Activated CD8-positive, alpha-beta memory T cell treated with anti-CD3 and anti-CD28 coated beads, Interleukin-2, amount 50 U/mL, for 1 hour (primary cell): ENCODE results near the gene OMD.

Experiments used
- DNase-seq: peaks from one replicate; pipeline ENCODE4 v3.0.0-alpha.2; 2020; ENCODE audit errors: extremely low read depth

The OMD gene, protein sequence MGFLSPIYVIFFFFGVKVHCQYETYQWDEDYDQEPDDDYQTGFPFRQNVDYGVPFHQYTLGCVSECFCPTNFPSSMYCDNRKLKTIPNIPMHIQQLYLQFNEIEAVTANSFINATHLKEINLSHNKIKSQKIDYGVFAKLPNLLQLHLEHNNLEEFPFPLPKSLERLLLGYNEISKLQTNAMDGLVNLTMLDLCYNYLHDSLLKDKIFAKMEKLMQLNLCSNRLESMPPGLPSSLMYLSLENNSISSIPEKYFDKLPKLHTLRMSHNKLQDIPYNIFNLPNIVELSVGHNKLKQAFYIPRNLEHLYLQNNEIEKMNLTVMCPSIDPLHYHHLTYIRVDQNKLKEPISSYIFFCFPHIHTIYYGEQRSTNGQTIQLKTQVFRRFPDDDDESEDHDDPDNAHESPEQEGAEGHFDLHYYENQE

GRCh38 chr9:92424340-92424739 lies at the start of gene OMD:
OMD (minus strand) TSS chr9:92424471; CDS start chr9:92417558, 6,913 bp downstream.
- no peak for DNase-seq

DNA sequence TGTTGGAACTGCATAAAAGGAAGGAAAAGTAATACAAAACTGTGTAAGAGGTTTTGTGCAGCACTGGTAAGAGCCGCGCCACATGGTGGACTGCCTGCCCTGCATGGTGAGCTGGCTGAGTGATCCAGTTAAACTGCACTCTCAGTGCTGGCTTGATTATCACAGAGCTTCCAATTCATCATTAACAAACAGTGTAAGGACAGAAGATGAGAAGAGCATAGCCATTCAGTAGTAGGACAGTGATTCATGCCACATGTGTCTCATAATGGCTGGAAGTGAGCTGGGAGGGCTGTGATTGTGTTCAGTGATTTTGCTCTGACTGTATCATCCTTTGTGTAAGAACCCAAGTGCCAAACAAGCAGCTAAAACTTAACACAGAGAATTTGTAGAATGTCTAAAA lies 43.9 kb upstream of the OMD start:
- DNase-seq: no peak

DNA sequence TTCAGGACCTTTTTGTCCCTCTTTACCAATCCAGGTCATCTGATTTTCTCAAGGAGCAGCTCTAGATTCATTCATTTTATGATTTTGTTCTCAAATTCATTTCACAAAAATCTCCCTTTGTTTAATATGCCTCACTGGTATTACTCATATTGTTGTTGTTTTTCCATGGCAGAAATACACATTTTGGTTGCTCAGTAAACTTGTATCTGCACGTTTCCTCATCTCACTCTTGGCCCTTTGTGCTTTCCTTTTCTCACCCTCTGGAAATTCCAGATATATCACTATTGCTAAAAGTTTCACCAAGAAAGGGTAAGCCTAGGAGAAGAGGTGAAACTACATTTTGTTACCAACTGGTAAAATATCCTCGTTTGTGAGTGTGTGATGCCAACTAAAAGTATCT lies 43.2 kb upstream of the OMD start:
- DNase-seq: no peak

GRCh38 chr9:92467041-92467440 lies 42.8 kb upstream of the OMD start:
- DNase-seq: no peak

GRCh38 chr9:92463984-92464383 lies 39.7 kb upstream of the OMD start:
- no peak for DNase-seq

GRCh38 chr9:92463387-92463786 lies 39.1 kb upstream of the OMD start:
- DNase-seq: no peak

DNA sequence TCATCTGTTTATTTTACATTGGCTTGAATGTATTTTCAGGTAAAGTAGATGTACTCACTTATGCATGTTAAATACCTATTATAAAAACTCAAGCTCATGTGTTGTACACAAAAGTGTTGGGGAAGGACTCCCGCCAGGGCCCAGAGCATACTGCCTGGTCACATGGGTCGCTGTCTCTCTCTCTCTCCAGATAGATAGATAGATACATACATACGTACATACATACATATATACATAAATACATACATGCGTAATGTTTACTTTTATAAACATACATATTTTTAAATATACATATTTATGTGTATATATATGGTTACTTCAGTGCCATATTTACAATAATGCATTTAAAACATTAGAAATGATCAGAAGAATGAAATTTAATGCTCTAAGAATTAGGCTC lies 33.3 kb upstream of the OMD start:
- no peak for DNase-seq

- no peak for DNase-seq
Observed at GRCh38 chr9:92455217-92455616, 30.9 kb upstream of the OMD start.

DNA sequence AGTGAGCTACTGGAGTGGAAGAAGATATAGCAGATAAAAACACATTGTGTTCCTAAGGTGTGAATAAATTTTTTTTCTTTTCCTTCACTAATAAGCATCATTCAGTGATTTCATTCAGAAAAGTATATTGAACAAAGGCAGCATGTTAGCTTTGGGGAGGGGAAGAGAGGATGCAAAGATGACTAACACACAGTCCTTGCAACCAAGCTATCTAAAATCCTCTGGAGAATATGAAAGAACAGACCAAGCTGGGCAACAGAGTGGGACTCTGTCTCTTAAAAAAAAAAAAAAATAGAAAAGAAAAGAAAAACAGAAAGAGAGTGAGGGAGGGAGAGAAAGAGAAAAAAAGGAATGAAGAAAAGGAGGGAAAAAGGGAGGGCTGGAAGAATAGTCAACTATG lies 22.3 kb upstream of the OMD start:
- DNase-seq: no peak

- no peak for DNase-seq
Observed at GRCh38 chr9:92444841-92445240, 20.6 kb upstream of the OMD start.

DNA sequence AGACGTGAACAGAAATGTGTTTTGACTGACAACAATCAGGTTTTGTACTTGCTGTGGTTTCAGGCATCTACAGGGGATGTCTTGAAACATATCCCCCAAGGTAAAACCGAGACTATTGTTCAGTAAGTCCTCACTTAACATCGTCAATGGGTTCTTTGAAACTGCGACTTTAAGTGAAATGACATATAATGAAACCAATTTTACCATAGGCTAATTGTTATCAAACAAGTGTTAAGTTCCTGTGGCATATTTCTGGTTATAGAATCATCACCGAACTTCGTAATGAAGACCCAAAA lies 16.4 kb upstream of the OMD start:
- DNase-seq: no peak

DNA sequence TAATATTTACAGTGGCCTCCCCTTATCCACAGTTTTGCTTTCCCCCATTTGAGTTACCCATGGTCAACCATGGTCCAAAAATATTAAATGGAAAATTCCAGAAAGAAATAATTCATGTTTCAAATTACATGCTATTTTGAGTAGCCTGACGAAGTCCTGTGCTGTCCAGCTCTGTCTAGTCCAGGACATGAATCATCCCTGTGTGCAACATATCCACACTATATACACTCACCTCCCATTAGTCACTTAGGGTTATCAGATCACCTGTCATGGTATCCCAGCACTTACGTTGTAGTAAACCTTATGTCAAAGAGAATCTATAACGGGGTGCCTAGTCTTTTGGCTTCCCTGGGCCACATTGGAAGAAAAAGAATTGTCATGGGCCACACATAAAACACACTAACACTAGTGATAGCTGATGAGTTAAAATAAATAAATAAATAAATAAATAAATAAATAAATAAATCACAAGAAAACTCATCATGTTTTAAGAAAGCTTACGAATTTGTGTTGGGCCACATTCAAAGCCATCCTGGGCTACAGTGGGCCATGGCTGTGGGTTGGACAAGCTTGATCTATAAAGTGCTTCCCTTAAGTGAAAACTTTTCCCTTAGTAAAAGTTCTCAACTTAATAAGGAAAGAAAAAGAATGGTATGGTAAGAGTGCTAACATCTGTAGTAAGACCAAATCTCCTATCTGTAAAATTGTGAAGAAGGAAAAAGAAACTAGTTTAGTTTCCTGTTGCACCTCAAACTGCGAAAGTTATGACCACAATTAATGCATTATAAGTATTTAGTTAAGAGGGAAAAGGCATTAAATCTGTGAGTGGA lies 15.9 kb upstream of the OMD start:
- no peak for DNase-seq

GRCh38 chr9:92438900-92439526 lies 14.7 kb upstream of the OMD start:
- DNase-seq: no peak

- no peak for DNase-seq
Observed at GRCh38 chr9:92435263-92435662, 11.0 kb upstream of the OMD start.

- DNase-seq: no peak
Observed at GRCh38 chr9:92432972-92433548, 8.8 kb upstream of the OMD start.

DNA sequence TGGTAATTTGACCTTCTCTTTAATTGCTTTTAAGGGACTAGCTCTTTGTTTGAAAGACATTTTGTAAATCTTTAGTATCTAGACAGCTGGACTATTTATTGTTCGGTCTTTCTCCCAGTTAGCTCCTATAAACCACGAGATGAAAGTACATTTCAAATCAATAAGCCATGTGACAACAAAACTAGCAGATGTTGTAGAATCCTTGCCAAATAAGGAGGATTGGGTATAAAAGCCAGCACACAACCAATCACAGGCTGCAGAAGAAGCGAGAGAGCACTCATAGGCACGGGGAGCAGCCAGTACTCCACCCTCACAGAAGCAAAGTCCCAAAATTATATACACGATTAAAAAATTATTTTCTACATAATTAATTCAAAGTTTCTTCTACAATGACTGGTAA lies 8.1 kb upstream of the OMD start:
- DNase-seq: no peak

- no peak for DNase-seq
Observed at GRCh38 chr9:92429836-92430235, 5.6 kb upstream of the OMD start.

DNA sequence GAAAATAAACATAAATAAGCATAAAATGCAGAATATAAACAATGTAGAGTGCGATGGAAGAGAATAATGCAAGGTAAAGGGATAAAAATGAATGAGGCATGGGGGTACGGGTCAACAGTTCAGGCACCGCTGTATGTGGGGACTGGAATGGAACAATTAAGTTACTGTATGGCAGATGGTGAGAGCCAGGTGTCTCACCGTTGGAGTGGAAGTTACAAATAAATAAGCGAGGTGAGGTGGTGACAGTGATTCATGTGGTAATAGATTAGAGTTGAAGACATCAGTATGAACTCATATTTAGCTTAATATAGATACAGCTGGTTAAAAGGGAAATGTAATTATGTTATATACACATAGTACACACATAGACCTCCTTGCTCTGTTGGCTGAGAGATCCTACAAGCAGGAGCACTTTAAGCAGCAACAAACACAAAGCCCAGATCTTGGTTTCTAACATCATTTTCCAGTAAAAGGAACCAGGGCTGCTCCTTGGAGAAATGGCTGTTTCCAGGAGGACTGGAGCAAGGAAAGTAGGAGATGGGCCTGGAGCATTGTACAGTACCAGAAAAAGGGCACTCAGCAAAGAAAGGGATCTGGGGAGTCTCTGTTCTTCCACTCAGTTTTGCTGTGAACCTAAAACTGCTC lies 2.4 kb upstream of the OMD start:
- no peak for DNase-seq

DNA sequence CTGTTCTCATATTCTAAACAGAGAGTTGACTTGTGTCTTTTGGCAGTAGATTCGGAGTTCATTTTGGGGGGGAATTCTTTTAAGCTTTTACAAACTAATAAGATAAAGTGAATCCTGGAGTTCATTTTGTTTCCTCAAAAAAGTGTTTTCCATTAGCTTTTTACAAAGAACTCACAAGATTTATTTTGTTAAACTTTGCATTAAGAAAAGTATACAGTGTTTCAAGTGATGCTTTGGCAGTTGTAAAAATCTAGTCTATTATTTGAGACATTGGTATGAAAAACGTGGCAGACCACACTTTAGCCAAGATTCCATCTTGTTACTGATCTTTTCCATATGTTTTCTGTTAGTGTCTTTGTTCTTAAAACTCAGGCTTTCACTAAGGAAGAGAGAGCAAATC lies 1.2 kb upstream of the OMD start:
- no peak for DNase-seq

GRCh38 chr9:92423612-92424011 lies 659 bp downstream of the OMD start:
- DNase-seq: no peak

DNA sequence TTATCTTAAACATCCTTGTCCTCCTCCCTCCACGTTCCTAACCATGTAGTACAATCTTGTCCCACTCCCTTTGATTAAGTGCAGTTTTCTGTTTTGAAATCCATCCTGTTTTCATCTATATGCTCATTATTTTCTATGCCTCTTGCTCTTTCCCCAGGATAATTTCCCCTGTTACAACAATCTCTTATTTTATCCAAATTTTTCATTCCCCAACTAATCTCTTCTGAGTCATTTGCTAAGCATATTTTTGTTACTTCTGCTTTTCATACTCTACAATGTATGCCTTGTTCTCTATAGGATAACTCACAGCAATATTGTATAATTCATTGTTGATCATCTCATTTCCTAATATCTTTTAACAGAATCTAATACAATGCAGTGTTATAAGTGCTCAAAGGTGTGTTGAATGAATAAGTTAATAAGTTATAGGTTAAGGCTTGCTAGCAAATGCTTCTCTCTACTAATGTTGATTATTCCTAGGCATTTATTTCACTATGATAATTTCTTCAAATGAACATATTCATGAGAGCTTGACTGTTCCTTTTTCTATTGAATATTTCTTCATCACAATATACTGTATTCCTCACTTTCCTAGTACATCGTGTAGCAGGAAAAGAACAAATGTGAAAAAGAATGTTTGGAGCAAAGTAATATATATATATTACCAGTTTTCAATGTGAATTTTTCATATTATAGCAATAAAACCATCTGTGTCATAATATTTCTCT lies 1.5 kb downstream of the OMD start:
- no peak for DNase-seq
